Panc1 (cell line): ENCODE results near the gene MRPL9.

Experiments
- CTCF ChIP-seq: fragments of 450-650 bp; IDR thresholded peaks from 2 replicates; pipeline ENCODE4 v1.5.1; 2017; ENCODE audit warnings: mild to moderate bottlenecking
- TF ChIP-seq, protein P1 (sequence below), 2 experiments: IDR thresholded peaks; 2 replicates each; pipeline ENCODE4 v1.6.1; 2011 to 2012; ENCODE audit warnings: low read depth in 2 of 2, control low read depth in 1 of 2, low read length in 1 of 2, mild to moderate bottlenecking in 1 of 2, moderate library complexity in 1 of 2; ENCODE audit not compliant: insufficient read depth in 1 of 2

DNA sequence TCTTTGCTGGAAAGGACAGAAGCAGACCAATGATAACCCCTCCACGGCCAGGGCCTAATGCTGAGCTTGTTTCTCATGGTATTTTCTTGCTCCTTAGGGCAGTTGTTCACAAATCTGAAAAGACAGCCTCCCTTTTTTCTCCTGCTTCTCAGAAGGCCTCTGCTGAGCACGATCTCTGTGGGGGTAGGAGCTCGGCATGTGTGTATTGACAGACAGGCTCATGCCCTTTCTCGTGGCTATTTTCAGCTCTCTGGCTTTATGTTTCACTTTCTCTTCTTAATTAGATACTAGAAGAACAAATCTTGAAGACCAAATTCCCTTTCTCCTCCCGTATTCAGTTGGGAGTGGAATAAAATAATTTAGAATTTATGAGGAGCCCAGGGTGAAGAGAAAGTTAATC, 42.7 kb downstream of the MRPL9 start:
- no peak for TF ChIP-seq CTCF
- TF ChIP-seq, protein P1, sequence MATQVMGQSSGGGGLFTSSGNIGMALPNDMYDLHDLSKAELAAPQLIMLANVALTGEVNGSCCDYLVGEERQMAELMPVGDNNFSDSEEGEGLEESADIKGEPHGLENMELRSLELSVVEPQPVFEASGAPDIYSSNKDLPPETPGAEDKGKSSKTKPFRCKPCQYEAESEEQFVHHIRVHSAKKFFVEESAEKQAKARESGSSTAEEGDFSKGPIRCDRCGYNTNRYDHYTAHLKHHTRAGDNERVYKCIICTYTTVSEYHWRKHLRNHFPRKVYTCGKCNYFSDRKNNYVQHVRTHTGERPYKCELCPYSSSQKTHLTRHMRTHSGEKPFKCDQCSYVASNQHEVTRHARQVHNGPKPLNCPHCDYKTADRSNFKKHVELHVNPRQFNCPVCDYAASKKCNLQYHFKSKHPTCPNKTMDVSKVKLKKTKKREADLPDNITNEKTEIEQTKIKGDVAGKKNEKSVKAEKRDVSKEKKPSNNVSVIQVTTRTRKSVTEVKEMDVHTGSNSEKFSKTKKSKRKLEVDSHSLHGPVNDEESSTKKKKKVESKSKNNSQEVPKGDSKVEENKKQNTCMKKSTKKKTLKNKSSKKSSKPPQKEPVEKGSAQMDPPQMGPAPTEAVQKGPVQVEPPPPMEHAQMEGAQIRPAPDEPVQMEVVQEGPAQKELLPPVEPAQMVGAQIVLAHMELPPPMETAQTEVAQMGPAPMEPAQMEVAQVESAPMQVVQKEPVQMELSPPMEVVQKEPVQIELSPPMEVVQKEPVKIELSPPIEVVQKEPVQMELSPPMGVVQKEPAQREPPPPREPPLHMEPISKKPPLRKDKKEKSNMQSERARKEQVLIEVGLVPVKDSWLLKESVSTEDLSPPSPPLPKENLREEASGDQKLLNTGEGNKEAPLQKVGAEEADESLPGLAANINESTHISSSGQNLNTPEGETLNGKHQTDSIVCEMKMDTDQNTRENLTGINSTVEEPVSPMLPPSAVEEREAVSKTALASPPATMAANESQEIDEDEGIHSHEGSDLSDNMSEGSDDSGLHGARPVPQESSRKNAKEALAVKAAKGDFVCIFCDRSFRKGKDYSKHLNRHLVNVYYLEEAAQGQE (IDR thresholded peaks at IDR 0.05; ENCODE audit: insufficient read depth in 1 of 2, low read depth in 2 of 2, low read length in 1 of 2), result no peak
